Naive B cell (primary cell): ENCODE data around the gene CYP46A1. TPM values are rescaled to one million over a fixed set of nuclear protein-coding genes. Genes with fewer than 3 reads are reported as not detected.

Source experiments
- ATAC-seq, 2 donors: fragments of 150-1000 bp; cut with Tn5 transposase; 2 replicates each; pipeline ENCODE4 v1.10.0; 2021; ENCODE audit warnings: low read depth in 2 of 2, mild to moderate bottlenecking in 2 of 2, moderate library complexity in 2 of 2
- DNase-seq: peaks from one replicate; pipeline ENCODE4 v3.0.0; 2022
- H3K27ac Mint-ChIP-seq, 6 donors: one replicate each; pipeline ENCODE4 v1.8.0; 2020 to 2022; ENCODE audit warnings: mild to moderate bottlenecking in 6 of 6, mixed read lengths in 6 of 6, moderate library complexity in 5 of 6, inconsistent platforms in 2 of 6
- H3K27me3 Mint-ChIP-seq, 3 donors: one replicate each; pipeline ENCODE4 v1.8.0; 2021 to 2022; ENCODE audit warnings: mixed read lengths in 3 of 3, mild to moderate bottlenecking in 1 of 3
- H3K36me3 Mint-ChIP-seq, 2 donors: one replicate each; pipeline ENCODE4 v1.8.0; 2020 to 2022; ENCODE audit warnings: mixed read lengths in 2 of 2, inconsistent platforms in 1 of 2, mild to moderate bottlenecking in 1 of 2
- H3K4me1 Mint-ChIP-seq, 3 donors: one replicate each; pipeline ENCODE4 v1.8.0; 2020 to 2022; ENCODE audit warnings: mixed read lengths in 3 of 3, inconsistent platforms in 1 of 3, mild to moderate bottlenecking in 1 of 3, moderate library complexity in 1 of 3
- H3K4me3 Mint-ChIP-seq, 8 donors: one replicate each; pipeline ENCODE4 v1.8.0; 2020 to 2022; ENCODE audit warnings: mild to moderate bottlenecking in 8 of 8, mixed read lengths in 8 of 8, moderate library complexity in 8 of 8, inconsistent platforms in 2 of 8
- H3K9me3 Mint-ChIP-seq, 7 donors: one replicate each; pipeline ENCODE4 v1.8.0; 2020 to 2022; ENCODE audit warnings: mixed read lengths in 7 of 7, mild to moderate bottlenecking in 5 of 7, inconsistent platforms in 2 of 7, moderate library complexity in 1 of 7
- polyA plus RNA-seq, 6 donors: library from polyadenylated mRNA; unstranded; fragments of 300-500 nt; fragmentation: Illumina TruSeq; gene quantifications; one replicate each; pipeline ENCODE4 v1.2.3, GENCODE V29; 2021; ENCODE audit warnings: low read depth in 6 of 6

CYP46A1 gene
- polyA plus RNA-seq, 6 donors from 2014 or later = not detected

GRCh38 chr14:99679543-99679942 lies 4.6 kb upstream of the CYP46A1 start:
- peaks cover 0 to 42% (median 8%) of the 10 kb centered on the region in 3 donors for H3K27me3 Mint-ChIP-seq
- no peak for DNase-seq
- no peak overlapping the region for H3K4me3 Mint-ChIP-seq
- no peak overlapping the region for H3K27ac Mint-ChIP-seq
- peaks cover 0 to 16% (median 9%) of the 10 kb centered on the region in 7 donors for H3K9me3 Mint-ChIP-seq
- H3K36me3 Mint-ChIP-seq = no peaks in the 10 kb centered on the region
- H3K4me1 Mint-ChIP-seq = peaks cover 10 to 15% (median 12%) of the 10 kb centered on the region in 3 donors
- ATAC-seq = no peak

- no peak overlapping the region for H3K27ac Mint-ChIP-seq
Measured at GRCh38 chr14:99679996-99680395, 4.1 kb upstream of the CYP46A1 start.

GRCh38 chr14:99681101-99681831 lies 2.8 kb upstream of the CYP46A1 start:
- Mint-ChIP-seq H3K27ac (no peak overlapping the region), H3K27me3 (peaks cover 0 to 43% (median 18%) of the 10 kb centered on the region in 3 donors), H3K36me3 (no peaks in the 10 kb centered on the region), H3K4me1 (peaks cover 17 to 29% (median 18%) of the 10 kb centered on the region in 3 donors), H3K9me3 (peaks cover 0 to 15% (median 9%) of the 10 kb centered on the region in 7 donors), H3K4me3 (peak overlapping the region in 4 of 8 donors; percentile 37 to 79 (median 70))
- ATAC-seq (no peak), DNase-seq (no peak)

More at GRCh38 chr14:99679996-99680395, 4.1 kb upstream of the CYP46A1 start:
- peaks cover 12 to 19% (median 12%) of the 10 kb centered on the region in 3 donors for H3K4me1 Mint-ChIP-seq
- ATAC-seq (no peak), DNase-seq (no peak)
- peaks cover 0 to 39% (median 8%) of the 10 kb centered on the region in 3 donors for H3K27me3 Mint-ChIP-seq
- H3K4me3 Mint-ChIP-seq = no peak overlapping the region
- H3K36me3 Mint-ChIP-seq = no peaks in the 10 kb centered on the region
- peaks cover 0 to 16% (median 9%) of the 10 kb centered on the region in 7 donors for H3K9me3 Mint-ChIP-seq

GRCh38 chr14:99681832-99682148 lies 2.3 kb upstream of the CYP46A1 start:
- DNase-seq (no peak), ATAC-seq (no peak)
- Mint-ChIP-seq H3K36me3 (no peaks in the 10 kb centered on the region), H3K27me3 (peaks cover 5 to 44% (median 20%) of the 10 kb centered on the region in 3 donors), H3K9me3 (peaks cover 0 to 15% (median 9%) of the 10 kb centered on the region in 7 donors), H3K4me1 (peaks cover 18 to 29% (median 21%) of the 10 kb centered on the region in 3 donors), H3K27ac (no peak overlapping the region), H3K4me3 (peak overlapping the region in 5 of 8 donors; percentile 37 to 79 (median 69))

GRCh38 chr14:99682809-99683618 lies 1.1 kb upstream of the CYP46A1 start:
- Mint-ChIP-seq H3K27ac (peak overlapping the region in 3 of 6 donors; percentile 43 to 88 (median 70)), H3K4me3 (peak overlapping the region; percentile 82 to 97 (median 95)), H3K36me3 (no peaks in the 10 kb centered on the region), H3K4me1 (peaks cover 22 to 35% (median 31%) of the 10 kb centered on the region in 3 donors), H3K9me3 (peaks cover 0 to 12% (median 6%) of the 10 kb centered on the region in 7 donors), H3K27me3 (peaks cover 7 to 56% (median 33%) of the 10 kb centered on the region in 3 donors)
- DNase-seq (peak; percentile 70), ATAC-seq (peak; percentile 18)

GRCh38 chr14:99684410-99684934 lies 374 bp downstream of the CYP46A1 start:
- DNase-seq = no peak
- ATAC-seq = peak; percentile 24 to 29
- peaks cover 23 to 35% (median 34%) of the 10 kb centered on the region in 3 donors for H3K4me1 Mint-ChIP-seq
- peaks cover 0 to 1% of the 10 kb centered on the region in 2 donors for H3K36me3 Mint-ChIP-seq
- peaks cover 0 to 1% (median 0%) of the 10 kb centered on the region in 7 donors for H3K9me3 Mint-ChIP-seq
- no peak overlapping the region for H3K27ac Mint-ChIP-seq
- peaks cover 15 to 64% (median 47%) of the 10 kb centered on the region in 3 donors for H3K27me3 Mint-ChIP-seq
- H3K4me3 Mint-ChIP-seq = peak overlapping the region in 3 of 8 donors; percentile 25 to 78 (median 64)

- Mint-ChIP-seq H3K4me1 (peaks cover 26 to 35% (median 34%) of the 10 kb centered on the region in 3 donors), H3K4me3 (peak overlapping the region; percentile 64 to 84 (median 78)), H3K9me3 (peaks cover 0 to 2% (median 0%) of the 10 kb centered on the region in 7 donors), H3K27ac (no peak overlapping the region), H3K27me3 (peaks cover 22 to 71% (median 54%) of the 10 kb centered on the region in 3 donors), H3K36me3 (peaks cover 0 to 8% of the 10 kb centered on the region in 2 donors)
- ATAC-seq = no peak
- no peak for DNase-seq
Measured at GRCh38 chr14:99685151-99685591, 1.1 kb downstream of the CYP46A1 start.

- Mint-ChIP-seq H3K27me3 (peaks cover 25 to 76% (median 58%) of the 10 kb centered on the region in 3 donors), H3K27ac (no peak overlapping the region)
Measured at GRCh38 chr14:99685596-99685995, 1.5 kb downstream of the CYP46A1 start.

GRCh38 chr14:99686557-99687283 lies 2.6 kb downstream of the CYP46A1 start:
- Mint-ChIP-seq H3K4me3 (peak overlapping the region in 4 of 8 donors; percentile 26 to 78 (median 57)), H3K4me1 (peaks cover 26 to 35% (median 34%) of the 10 kb centered on the region in 3 donors), H3K36me3 (peaks cover 0 to 12% of the 10 kb centered on the region in 2 donors), H3K9me3 (peaks cover 0 to 4% (median 0%) of the 10 kb centered on the region in 7 donors), H3K27me3 (peaks cover 28 to 77% (median 64%) of the 10 kb centered on the region in 3 donors), H3K27ac (peak overlapping the region in 2 of 6 donors; percentile 25 to 32)
- ATAC-seq (no peak), DNase-seq (peak; percentile 28)

More at GRCh38 chr14:99685596-99685995, 1.5 kb downstream of the CYP46A1 start:
- peaks cover 26 to 35% (median 34%) of the 10 kb centered on the region in 3 donors for H3K4me1 Mint-ChIP-seq
- no peak for DNase-seq
- H3K36me3 Mint-ChIP-seq = peaks cover 0 to 12% of the 10 kb centered on the region in 2 donors
- H3K4me3 Mint-ChIP-seq = peak overlapping the region; percentile 64 to 84 (median 78)
- no peak for ATAC-seq
- H3K9me3 Mint-ChIP-seq = peaks cover 0 to 4% (median 0%) of the 10 kb centered on the region in 7 donors

- Mint-ChIP-seq H3K36me3 (peaks cover 0 to 12% of the 10 kb centered on the region in 2 donors), H3K9me3 (peaks cover 0 to 4% (median 0%) of the 10 kb centered on the region in 7 donors), H3K27ac (no peak overlapping the region), H3K4me3 (peak overlapping the region in 2 of 8 donors; percentile 26 to 78), H3K4me1 (peaks cover 25 to 34% (median 31%) of the 10 kb centered on the region in 3 donors), H3K27me3 (peaks cover 34 to 76% (median 61%) of the 10 kb centered on the region in 3 donors)
- DNase-seq (no peak), ATAC-seq (no peak)
Measured at GRCh38 chr14:99687284-99688209, 3.4 kb downstream of the CYP46A1 start.

- peaks cover 34 to 70% (median 56%) of the 10 kb centered on the region in 3 donors for H3K27me3 Mint-ChIP-seq
- no peak overlapping the region for H3K4me3 Mint-ChIP-seq
- H3K27ac Mint-ChIP-seq = peak overlapping the region in 2 of 6 donors; percentile 32 to 76
- peaks cover 0 to 12% of the 10 kb centered on the region in 2 donors for H3K36me3 Mint-ChIP-seq
- peaks cover 0 to 4% (median 0%) of the 10 kb centered on the region in 7 donors for H3K9me3 Mint-ChIP-seq
- H3K4me1 Mint-ChIP-seq = peaks cover 19 to 27% (median 25%) of the 10 kb centered on the region in 3 donors
- no peak for ATAC-seq
- no peak for DNase-seq
Measured at GRCh38 chr14:99688210-99688581, 4.1 kb downstream of the CYP46A1 start.
